GM21360 (cell line): Measurements from ENCODE around the gene PLAAT3.
"Not testable (repeated sequence)": the region's sequence is repeated elsewhere in the genome, so short reads cannot be mapped to it uniquely, and the experiment has no call there.

ENCODE experiments used
- ATAC-seq: cut with Tn5 transposase; IDR thresholded peaks from one replicate; pipeline ENCODE4 v1.9.1; 2021; ENCODE audit warnings: mild to moderate bottlenecking, moderate library complexity; ENCODE audit not compliant: unreplicated experiment

PLAAT3 gene

DNA sequence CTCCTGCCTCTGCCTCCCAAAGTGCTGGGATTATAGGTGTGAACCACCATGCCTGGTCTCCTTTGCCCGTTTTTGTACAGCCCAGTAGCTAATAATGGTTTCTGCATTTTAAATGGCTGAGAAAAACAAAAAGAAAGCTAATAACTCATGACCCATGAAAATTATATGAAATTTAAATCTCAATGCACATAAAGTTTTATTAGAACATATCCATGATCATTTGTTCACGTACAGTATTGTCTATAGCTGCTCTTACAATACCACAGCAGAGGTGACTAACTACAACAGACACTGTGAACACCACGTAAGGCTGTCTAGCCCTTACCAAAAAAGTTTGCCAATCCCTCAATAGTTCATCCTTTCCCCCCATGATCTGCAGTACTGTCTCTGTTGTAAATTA lies 44.7 kb downstream of the PLAAT3 start:
- no peak for ATAC-seq

DNA sequence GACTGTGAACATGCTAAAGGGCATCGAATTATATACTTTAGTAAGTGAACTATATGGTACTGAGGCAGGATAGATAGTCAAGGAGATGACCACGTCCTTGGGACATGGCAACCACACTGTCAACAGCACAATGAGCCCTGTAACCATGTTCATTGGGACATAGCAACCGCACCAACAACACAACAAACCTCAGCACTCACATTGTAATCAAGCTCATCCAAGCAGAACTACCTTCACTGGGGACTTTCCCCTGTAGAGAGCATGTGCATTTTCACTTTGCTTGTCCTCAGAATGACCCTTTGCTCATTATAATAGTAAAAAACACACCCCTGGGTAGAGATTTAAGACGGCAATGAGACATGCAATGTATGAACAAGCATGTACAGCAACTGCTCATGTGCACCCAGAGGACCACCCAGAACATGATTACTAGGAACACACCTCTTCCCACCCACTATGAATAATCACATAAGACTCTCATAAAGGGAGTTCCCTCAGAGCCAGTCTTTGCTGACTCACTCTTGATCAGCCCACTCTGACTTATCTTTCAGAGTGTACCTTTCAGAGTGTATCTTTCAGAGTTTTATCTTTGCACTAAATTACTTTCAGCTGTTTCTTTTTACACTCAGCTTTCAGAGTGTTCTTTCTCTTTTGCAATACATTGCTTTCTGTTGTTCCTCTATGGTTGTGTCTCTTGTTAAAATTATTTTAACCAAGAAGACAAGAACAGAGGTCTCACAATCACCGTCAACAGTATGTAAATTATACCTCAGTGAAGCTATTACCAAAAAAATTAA lies 47.0 kb downstream of the PLAAT3 start:
- ATAC-seq: peak; percentile 70

DNA sequence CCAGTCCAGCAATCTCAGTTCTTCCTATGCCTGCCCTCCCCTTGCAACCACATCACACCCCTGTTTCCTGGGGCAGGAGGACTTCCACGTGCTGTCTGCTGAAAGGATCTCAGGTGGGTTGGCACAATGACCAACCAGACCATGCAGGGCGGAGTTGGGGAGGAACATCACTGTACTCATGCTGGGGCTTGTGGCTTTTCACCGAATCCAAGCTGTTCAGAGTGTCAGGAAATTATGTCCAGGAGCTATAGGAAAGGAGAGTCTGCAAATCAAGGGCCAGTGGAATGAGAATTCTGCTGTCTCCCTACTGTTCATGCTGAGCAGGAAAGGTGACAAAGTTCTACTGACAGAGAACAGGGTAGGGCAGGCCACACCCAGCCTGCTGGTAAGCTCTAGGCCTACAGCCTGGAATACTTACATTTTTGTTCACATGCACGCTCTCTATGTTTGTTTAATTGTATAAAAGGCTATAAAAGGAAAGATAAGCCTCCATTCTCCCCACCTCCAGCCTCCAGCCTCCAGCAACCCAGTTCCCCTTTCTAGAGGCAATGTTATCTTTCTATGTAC lies 49.4 kb downstream of the PLAAT3 start:
- no peak for ATAC-seq

DNA sequence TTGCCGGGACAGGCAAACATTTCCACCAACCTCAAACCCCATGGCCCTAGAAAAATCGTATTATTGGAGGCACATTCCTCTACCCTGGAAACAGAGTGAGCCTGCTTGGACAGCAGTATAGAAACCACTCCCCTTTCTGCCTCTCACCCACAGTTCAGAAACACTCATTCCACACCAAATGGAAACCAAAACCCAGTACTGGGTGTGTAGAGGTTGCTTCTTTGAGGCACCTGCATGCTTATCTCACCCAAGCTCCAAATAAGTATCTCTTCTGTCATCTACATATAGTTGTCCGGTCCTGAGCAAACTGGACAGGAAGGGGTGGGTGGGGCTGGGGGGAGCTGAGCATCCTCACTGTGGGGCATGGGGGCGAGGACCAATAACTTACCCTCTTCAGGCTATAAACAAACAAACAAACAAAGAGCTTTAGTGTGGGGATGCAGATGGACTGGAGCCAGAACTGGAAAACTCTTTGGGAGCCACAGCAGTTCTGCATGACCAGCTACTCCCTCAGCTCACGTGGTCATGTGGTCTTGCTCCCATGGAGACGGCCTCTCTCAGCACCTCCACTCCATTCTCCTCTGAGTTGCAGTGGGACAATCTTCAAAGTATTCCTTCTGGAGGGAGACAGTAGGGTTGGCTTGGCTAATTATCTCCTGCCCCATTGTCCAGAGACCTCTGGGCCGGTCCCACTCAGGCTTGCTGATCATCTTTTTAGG lies 50.0 kb downstream of the PLAAT3 start:
- ATAC-seq: peak; percentile 65

DNA sequence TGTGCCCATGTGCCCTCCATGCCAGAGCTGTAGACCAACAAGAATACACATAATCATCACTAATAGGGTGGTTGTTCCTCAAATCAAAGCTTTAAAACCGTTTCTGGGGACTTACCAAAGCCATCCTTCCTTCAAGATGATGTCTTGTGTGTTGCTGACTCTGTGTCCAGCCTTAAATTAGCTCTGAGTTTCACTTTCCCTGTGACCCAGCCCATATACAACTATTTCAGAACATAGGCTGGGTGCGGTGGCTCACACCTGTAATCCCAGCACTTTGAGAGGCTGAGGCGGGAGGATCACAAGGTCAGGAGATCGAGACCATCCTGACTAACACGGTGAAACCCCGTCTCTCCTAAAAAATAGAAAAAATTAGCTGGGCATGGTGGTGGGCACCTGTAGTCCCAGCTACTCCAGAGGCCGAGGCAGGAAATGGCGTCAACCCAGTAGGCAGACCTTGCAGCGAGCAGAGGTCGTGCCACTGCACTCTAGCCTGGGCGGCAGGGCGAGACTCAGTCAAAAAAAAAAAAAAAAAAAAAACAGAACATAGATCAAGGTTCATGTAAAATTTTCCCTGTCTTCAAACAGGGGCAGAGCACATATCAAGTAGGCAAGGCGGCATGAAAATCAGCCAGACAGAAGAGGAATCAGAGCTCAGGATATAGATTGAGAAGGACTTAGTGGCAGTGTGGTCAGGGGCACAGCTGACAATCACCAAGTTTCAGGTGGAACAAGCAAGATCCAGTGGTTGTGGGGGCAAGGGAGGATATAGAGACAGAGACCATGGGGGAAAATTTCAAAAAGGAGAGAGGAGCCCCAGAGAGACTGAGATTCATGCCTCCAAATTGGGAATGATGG lies 50.8 kb downstream of the PLAAT3 start, which contains the start of gene PLAAT2:
TSS of gene PLAAT2 (minus strand) at position 179 of the 855 bp plus-strand sequence. CDS start at position 124, 55 bp downstream.
- peak; percentile 2 for ATAC-seq

DNA sequence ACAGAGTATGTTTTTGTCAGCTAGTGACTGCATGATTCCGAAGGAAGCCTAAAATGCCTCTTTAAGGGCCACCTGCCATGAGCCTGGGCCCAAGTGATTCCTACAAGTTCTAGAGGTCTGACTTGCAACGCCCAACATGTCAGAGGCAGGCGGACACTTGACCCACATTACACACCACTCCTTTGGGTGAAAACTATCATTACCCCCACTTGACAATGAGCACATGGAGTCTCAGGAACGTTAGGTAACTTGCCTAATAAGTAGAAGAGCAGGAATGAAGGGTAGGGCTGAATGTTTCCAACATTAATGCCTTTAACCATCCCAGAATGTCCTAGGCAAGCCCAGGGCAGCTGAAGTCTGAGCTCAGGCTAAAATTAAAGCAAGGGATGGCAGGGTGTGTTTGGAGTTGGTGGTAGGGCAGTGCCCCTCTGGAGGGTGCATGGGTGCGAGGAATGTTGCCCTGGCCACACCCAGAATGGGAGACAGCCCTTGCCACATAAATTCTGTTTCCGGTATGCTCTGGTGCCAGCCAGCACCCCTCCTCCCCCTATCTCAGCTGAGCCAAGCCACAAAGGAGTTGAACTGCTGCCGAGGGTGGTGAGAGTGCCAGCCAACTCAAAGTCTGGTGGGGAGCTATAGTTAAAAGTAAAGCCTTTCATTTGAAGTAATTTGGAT lies 53.6 kb downstream of the PLAAT3 start:
- no peak for ATAC-seq

DNA sequence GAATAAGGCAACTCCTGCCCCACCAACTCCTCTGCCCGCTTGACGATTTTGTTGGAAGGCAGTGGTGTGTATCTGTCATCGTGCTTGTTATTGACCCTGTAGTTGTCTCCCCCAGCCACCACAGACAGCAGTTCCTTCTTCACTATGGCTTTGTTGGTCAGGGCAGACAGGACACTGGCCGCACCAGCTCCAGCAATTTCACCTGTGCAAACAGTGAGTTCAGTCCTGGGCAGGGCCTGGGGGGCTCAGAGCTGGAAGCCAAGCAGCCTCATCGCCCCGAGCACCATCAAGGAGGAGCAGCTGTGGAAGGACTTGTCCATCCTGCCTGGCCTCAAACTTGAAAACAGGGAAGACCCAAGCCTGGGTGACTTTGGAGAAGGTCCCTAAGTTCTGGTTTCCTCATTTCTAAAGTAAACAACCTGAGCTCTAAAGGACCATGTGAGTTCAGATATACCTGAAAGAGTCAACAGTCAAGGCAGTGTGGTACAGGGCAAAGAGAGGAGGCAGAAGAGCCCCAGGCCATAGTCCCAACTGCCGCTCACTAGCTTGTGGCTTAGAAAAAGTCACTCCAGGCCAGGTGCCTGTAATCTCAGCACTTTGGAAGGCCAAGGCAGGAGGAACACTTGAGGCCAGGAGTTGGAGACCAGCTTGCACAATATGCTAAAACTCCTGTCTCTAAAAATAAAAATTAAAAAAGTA lies 55.6 kb downstream of the PLAAT3 start:
- no peak for ATAC-seq

DNA sequence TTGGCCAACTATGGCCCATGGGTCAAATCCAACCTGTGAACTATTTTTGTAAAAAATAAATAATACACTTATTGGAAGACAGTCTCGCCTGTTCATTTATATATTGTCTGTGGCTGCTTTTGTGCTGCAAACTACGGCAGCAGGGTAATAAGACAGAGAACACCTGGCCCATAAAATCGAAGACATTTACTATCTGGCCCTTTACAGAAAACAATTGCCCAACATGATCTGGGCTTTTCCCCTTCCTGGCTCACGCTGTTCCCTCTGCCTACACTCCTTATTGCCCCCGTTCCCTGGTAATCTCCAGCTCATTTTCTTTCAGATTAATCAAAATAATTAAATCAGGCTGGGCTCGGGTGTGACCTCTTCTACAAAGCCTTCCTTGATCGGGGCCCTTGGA lies 56.7 kb downstream of the PLAAT3 start:
- ATAC-seq: no peak

DNA sequence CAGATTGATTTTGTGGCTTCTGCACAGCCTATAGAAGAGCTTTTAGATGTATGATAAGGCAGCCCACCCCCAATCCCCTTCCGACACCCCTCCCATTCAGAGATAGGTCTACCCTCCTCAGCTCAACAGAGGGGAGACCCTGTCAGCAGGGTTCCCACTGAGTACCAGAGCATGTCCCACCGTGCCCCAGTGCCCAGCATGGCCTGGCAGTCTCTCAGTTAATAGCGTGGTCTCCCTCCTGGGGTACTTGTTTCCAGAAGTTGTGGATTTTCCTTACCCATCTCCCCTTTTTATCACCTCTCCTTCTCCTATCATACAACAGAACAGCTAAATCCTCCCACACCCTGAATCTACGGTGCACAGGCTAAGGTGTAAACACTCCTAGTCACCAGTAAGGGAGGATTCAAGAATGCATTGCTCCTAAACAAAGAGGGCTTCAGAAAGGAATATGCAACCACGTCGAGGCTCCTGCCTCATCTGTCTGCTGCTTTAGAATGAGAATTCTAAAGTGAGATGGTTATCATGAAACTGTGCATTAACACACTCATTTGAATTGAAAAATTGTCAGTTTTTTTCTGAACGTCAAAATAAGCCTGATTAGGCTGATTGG lies 57.7 kb downstream of the PLAAT3 start:
- ATAC-seq: no peak

DNA sequence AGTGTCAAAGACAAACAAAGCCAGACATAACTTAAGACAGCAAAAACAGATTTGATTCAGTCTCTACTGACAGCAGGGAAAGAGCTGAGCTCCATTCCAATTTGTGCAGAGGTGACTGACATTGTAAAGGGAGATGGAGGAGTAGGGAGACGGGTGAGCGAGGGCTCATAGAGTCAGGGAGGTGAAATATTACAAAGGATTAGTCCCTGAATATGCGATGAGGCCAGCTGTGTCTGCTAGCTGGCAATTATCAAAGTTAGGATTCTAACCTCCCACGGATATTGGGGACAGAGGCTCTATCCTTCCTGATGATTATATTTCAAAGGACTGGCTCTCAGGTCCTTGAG lies 59.4 kb downstream of the PLAAT3 start:
- no peak for ATAC-seq

DNA sequence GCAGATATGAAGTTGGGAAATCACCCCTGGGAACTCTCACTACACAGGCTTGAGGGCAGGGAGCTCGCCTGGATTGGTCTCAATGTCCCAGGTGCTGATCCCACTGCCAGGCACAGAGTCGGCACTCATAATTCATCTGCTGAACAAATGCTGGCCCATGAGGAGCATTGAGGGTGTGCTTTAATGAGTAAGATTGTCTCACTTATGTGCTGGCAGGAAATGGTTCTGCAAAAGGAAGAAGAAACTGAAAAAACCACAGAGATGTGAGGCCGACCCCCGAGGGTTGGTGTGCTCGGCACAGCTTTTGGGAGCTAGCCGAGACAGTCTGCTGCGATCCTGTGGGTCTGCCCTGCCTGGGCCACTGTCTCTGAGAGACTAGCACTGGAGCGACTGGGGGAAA lies 60.5 kb downstream of the PLAAT3 start:
- ATAC-seq: no peak

DNA sequence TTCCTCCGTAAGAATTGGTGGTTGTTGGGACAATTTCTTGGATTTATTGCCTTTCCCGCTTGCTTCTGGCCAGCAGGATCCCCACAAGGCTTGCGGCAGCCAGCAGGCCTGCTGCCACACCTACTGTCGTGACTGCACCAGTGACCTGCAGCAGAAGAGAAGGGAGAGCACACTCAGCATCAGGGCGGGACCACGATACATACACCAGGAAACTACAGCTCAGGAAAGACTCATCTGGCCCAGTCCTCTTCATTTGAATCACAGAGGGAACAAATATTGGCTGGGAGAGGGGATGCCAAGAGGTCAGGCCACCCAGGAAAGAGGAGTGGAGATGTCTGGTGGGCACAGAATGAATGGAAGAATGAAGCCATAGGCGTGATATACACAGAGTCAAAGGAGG lies 61.3 kb downstream of the PLAAT3 start:
- ATAC-seq: no peak

DNA sequence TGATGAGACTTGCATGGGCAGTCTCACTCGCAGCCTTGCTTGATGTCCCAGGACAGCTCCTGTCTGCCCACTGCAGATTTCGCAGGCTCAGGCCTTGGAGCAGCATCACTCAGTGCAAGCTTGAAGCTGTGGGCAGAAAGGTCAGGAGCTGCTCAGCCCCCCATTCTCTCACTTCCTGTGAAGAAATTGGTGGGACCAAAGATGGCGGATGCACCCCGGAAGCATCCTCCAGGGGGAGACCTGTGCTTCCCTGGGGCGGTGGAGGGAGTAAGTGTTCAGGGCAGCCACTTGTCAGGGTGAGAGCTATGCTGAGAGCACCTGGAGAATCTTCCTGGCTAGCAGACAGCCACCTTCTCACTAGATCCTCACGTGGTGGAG lies 62.4 kb downstream of the PLAAT3 start:
- no peak for ATAC-seq

DNA sequence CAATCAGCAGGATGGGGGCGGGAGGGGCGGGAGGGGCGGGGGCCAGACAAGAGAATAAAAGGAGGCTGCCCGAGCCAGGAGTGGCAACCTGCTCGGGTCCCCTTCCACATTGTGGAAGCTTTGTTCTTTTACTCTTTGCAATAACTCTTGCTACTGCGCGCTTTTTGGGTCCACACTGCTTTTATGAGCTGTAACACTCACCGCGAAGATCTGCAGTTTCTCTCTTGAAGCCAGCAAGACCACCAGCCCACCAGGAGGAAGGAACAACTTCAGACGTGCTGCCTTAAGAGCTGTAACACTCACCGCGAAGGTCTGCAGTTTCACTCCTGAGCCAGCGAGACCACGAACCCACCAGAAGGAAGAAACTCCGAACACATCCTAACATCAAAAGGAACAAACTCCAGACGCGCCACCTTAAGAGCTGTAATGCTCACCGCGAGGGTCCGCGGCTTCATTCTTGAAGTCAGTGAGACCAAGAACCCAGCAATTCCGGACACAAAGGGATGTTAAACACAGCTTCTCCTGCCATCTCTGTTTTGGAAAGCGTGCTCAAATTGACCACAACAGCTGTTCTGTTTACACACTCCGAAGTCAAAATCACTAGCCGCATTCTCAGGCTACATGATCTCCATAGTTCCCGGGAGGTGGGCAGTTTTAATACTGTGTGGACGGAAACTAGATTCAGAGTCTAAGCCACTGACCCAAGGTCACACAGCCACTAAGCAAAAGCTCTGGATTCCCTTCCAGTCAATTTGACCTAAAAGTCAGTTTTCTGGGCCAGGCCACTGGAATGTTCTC lies 62.9 kb downstream of the PLAAT3 start:
- no peak for ATAC-seq

DNA sequence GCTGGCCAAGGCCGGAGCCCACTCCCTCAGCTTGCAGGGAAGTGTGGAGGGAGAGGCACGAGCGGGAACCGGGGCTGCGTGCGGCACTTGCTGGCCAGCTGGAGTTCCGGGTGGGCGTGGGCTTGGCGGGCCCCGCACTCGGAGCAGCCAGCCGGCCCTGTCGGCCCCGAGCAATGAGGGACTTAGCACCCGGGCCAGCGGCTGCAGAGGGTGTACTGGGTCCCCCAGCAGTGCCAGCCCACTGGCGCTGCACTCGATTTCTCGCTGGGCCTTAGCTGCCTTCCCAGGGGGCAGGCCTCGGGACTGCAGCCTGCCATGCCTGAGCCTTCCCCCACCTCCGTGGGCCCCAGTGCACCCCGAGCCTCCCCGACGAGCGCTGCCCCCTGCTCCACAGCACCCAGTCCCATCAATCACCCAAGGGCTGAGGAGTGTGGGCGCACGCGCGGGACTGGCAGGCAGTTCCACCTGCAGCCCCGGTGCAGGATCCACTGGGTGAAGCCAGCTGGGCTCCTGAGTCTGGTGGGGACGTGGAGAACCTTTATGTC lies 64.0 kb downstream of the PLAAT3 start:
- not testable (repeated sequence) for ATAC-seq

DNA sequence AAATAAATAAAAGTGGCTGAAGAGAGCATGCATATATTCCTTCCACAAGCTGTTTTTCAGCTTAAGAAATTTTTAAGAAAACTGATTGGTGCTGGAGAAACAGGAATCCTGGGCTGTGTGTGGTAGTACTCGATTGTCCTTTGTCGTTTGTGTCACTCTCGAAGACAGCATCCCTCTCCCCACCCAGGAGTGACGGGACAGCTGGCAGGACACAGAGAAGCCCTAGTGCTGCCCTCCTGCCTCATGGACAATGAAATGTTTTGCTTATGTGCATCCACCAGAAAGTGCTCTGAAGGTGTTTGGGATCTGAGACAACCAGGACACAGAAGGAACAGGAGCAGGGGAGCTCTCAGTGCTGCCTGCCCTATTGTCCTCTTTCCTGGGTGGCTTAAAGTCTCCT lies 64.8 kb downstream of the PLAAT3 start:
- no peak for ATAC-seq

DNA sequence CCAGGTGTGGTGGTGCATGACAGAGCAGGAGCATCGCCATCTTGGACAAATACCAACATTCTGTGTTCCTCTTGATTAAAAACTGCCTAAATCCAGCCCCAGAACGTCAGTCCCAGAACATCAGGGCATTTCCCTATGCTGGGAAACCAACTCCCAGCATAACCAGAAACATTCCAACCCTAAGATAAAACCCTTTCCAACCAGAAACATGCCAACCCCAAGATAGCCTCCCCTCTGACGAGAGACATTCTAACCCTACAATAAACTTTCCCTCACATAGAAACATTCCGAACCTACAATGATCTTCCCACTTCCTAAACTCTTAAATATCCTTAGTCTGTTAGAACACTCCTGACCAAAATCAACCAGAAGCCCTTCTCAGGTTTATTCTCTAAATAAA lies 66.1 kb downstream of the PLAAT3 start:
- ATAC-seq: no peak

DNA sequence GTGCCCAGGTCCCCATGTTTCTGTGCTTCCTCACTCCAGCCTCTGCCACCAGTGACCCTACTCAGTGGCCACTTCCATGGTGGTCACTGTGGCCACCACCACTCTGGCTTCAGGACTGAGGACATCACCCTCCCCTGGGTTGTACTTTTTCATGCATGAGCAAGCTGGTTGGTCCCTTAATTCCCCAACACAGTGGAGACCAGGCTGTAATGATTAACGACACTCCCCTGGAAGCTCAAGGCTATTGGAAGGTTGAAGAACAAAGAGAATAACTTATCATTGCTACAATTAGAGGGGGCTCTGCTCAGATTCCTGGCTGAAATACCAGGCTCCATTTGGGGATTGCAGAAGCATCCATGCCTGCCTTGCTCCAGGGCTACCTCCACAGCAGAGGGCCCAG lies 67.2 kb downstream of the PLAAT3 start:
- no peak for ATAC-seq

DNA sequence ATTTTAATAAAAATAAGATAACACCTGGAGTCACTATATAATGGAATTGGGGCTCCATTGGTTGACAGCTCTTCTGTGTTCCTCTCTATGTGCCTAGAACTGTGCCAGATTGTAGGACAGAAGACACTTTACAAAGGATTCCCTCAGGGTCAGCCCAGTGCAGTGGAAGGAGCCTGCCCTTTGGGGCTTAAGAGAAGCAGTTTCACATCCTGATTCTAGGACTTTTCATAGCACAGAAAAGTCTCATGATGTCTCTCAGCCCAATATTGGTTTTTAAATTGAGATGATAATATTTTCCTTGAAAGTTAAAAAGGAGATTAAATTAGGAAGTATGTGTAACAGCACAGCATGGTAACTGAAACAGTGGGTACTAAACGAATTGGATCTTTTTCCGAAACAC lies 70.5 kb downstream of the PLAAT3 start:
- no peak for ATAC-seq
